GM19193 (cell line): ENCODE measurements around the gene LPAR3.

Source experiments
- POLR2A ChIP-seq: IDR thresholded peaks from 4 replicates; pipeline ENCODE4 v1.6.1; 2011; ENCODE audit not compliant: insufficient read depth, insufficient read length; ENCODE audit errors: extremely low read depth

The LPAR3 gene

DNA sequence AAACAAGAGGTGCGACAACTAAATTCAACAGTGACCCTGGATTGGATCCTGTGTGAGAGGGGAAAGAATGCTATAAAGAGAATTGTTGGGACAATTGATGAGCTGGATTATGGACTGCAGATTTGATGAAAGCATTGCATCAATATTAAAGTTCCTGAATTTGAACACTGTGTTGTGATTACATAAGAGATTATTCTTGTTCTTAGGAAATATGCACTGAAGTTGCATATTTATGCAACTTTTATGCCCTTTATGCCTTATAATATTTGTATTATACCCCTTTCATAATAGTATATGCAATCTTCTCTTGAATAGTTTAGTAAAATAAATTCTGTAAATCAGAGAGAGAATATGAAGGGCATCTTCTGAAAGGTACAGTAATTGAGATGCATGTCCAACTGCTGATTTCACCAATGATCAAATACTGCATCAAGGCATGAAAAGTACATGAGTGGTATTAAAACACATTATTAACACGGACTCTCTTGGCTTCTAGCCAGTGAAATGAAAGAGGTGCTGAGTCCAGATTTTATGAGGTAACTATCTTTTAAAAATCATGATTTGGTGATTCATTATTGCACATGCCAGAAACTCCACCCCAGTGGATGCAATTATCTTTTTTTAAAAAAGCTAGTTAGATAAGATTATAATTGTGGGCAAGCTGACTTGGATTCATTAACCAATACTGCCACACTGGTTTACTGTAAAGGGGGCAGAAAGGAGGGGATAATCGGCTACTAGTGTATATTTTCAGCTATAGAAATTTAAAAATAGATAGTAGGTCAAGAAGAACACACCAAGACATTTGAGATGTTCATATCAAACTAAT is 19.9 kb upstream of the LPAR3 start:
- TF ChIP-seq POLR2A: no peak

DNA sequence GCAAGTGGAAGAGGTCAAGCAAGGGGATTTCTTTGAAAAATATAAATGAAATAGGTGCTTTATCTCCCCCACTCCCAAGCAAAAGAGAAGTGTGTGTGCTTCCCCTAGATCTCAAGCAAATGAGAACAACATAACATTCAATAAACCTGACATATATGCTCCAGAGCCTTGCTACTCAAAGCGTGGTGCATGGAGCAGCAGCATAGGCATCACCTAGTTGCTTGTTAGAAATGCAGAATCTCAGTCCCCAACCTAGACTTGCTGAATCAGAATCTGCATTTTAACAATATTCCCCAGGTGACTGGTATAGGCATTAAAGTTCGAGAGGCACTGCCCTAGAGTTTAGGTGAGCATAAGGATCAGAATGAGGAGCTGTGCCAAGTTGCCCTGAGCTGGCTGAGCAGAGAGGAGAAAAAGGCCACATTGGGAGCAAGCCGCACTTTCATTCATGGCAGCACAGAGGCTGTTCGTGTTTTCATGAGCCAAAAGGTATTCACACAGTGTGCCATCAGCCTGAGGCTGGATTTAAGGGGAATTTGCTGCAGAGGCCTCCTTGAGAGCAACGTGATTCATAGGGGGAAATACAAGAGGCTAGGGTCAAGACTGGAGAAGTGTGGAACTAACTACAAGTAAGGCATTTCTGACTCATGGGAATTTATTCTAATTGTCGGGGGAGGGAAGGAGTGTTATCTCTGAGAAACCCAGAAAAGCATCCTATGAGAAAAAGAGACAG is 14.3 kb upstream of the LPAR3 start:
- no peak for TF ChIP-seq POLR2A

GRCh38 chr1:84899969-84900368 is 7.0 kb upstream of the LPAR3 start:
- TF ChIP-seq POLR2A: no peak

DNA sequence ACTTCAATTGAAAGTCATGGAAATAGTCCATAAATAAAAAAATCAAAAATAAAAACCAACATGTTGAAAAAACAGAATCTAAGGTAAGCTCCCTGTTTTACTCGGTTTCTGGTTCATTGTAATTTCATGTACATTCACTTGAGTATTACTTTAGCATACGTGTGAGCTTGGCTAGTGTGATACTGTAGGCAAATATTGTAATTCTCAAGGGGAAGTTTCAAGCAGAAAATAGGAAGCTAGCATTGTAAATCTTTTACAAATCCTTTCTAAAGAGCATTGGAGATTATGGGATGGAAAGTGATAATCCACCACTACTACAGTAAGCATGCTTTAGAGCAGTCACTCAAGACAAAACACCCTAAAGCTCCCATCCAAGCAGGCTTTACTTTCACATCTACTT is 3.3 kb upstream of the LPAR3 start:
- TF ChIP-seq POLR2A: no peak

DNA sequence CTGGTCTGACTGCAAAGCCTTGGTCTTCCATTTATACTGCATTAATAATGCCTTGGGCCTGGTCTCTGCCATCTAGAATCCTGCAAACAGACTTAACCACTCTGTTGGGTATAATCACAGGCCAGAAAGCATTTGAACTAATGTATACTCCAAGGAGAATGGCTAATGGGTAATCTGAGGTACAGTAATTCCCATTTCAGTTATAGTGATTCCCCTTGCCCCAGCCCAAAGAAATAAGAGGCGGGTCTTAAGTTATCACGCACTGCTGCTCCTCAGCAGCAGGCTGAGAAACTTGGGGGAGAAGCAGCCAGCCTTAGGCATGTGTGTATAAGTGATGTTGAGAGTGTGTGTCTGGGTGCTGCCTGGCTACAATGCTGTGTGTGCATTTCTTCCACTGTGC is 2.4 kb downstream of the LPAR3 start:
- TF ChIP-seq POLR2A: no peak

- TF ChIP-seq POLR2A: no peak
Measured at GRCh38 chr1:84889437-84889836, 3.6 kb downstream of the LPAR3 start.

DNA sequence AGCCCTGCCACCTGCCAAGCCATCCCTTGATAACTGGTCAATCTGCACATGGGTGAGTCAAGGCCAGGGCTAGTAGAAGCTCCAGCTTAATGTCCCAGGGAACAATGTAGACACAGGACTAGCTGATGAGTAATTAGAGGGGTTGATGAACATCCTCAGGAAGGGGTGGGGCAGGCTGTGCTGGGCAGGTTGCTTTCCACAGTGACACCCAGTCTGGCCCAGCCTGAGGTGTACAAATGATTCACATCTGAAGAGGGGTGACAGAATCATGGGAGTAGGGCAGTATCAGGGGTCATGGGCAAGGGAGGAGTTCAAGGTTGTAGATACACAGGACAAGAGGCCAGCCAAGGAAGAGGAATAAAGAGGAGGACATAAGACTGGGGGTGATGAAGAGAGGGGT is 4.3 kb downstream of the LPAR3 start:
- TF ChIP-seq POLR2A: no peak

DNA sequence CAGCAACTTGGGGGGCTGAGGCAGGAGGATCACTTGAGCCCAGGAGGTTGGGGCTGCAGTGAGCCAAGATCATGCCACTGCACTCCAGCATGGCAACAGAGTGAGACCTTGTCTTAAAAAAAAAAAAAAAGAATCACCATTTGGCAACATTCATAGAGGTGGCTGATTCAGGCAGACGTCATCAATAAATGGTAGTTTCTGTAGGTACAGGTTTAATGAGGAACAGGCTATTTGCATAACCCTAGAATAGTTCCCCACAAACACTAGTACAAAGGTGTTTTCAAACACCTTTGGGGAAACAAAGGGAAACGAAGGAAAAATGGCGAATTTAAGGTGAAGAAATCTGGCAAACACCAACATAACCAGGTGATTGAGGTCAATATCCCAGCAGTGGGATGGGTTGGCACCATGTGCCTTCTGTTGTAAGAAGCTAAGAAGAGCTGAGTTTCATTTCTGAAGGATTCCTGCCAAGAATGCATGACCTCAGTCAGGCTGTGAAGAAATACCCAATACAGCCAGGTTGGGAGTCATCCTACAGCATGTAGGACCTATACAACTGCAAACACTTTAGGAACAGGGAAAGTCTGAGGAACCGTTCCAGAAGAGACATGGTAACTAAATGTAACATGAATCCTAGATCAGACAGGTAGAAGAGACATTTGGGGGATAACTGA is 5.6 kb downstream of the LPAR3 start:
- no peak for TF ChIP-seq POLR2A

- no peak for TF ChIP-seq POLR2A
Measured at GRCh38 chr1:84885469-84885868, 7.5 kb downstream of the LPAR3 start.

GRCh38 chr1:84884671-84885389 is 8.2 kb downstream of the LPAR3 start:
- TF ChIP-seq POLR2A: no peak

GRCh38 chr1:84883286-84883685 is 9.7 kb downstream of the LPAR3 start:
- TF ChIP-seq POLR2A: no peak

- no peak for TF ChIP-seq POLR2A
Measured at GRCh38 chr1:84877592-84877991, 15.4 kb downstream of the LPAR3 start.

DNA sequence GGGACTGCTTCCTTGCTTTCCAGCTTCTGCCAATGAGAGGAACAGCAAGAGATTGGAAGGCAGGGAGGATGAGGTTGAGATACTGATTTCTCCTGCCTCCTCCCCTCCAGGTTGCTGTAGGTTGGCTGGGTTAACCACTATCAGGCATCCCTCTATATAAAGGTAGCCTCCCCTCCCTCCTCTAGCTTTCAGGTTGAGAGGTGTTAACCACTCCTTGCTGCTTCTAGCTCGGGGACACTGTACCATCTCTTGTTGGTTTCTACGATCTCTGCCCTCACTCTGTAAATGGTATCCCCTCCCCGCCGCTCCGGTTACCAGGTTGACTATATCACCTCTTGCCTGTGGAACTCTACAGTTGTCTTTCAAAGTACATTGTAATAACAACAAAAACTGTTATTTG is 16.7 kb downstream of the LPAR3 start:
- no peak for TF ChIP-seq POLR2A

GRCh38 chr1:84873366-84873765 is 19.6 kb downstream of the LPAR3 start:
- TF ChIP-seq POLR2A: no peak
